ENCODE data around the gene HAGHL.

The HAGHL gene

DNA sequence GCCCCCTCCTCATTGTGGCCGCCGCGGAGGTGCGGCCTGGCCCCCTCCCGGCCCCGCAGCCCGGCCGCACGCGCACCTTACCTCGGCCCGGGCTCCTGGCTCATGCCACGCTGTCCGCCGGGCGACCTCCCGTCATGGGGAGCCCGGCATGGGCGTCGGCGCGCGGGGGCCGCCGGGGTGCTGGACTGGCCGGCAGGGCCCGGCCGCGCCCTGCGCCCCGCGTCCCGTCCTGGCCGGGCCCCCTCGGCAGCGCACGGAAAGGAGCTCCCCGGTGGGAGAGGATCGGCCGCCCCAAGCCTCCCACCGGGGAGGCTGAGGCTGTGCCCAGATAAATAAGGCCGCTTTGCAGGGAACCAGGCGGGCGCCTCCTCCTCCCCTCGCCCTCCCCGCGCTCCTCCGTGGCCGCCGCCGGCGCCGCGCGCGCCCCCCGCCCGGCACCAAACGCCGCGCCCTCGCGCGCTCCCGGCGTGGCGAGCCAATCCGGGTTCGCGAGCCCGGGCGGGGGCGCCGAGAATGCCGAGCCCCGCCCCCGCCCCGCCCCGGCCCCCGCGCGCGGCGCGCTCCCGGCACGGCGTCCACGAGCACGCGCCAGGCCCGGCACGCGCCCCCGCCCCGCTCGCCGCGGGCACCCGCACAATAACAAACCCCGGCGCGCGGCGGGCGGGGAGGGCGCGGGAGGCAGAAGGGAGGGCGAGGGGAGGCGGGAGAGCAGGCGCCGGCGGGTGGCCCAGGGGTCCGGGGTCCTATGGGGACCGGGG is 21.3 kb upstream of the HAGHL start, which contains the start of gene FBXL16:
FBXL16 (minus strand) TSS at position 371 of the 758 bp plus-strand sequence. CDS start 8,396 bp downstream, outside the sequence.
- TF ChIP-seq, protein P1, sequence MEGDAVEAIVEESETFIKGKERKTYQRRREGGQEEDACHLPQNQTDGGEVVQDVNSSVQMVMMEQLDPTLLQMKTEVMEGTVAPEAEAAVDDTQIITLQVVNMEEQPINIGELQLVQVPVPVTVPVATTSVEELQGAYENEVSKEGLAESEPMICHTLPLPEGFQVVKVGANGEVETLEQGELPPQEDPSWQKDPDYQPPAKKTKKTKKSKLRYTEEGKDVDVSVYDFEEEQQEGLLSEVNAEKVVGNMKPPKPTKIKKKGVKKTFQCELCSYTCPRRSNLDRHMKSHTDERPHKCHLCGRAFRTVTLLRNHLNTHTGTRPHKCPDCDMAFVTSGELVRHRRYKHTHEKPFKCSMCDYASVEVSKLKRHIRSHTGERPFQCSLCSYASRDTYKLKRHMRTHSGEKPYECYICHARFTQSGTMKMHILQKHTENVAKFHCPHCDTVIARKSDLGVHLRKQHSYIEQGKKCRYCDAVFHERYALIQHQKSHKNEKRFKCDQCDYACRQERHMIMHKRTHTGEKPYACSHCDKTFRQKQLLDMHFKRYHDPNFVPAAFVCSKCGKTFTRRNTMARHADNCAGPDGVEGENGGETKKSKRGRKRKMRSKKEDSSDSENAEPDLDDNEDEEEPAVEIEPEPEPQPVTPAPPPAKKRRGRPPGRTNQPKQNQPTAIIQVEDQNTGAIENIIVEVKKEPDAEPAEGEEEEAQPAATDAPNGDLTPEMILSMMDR (conservative IDR thresholded peaks at IDR 0.05; ENCODE audit: control insufficient read depth, insufficient read depth, low read depth, low read length) = no peak
- H3K4me3 ChIP-seq (ENCODE audit: control insufficient read depth, low read depth, low read length) = no peak within 1 kb of the TSS
- DNase-seq (ENCODE audit: low read depth) = no peak

DNA sequence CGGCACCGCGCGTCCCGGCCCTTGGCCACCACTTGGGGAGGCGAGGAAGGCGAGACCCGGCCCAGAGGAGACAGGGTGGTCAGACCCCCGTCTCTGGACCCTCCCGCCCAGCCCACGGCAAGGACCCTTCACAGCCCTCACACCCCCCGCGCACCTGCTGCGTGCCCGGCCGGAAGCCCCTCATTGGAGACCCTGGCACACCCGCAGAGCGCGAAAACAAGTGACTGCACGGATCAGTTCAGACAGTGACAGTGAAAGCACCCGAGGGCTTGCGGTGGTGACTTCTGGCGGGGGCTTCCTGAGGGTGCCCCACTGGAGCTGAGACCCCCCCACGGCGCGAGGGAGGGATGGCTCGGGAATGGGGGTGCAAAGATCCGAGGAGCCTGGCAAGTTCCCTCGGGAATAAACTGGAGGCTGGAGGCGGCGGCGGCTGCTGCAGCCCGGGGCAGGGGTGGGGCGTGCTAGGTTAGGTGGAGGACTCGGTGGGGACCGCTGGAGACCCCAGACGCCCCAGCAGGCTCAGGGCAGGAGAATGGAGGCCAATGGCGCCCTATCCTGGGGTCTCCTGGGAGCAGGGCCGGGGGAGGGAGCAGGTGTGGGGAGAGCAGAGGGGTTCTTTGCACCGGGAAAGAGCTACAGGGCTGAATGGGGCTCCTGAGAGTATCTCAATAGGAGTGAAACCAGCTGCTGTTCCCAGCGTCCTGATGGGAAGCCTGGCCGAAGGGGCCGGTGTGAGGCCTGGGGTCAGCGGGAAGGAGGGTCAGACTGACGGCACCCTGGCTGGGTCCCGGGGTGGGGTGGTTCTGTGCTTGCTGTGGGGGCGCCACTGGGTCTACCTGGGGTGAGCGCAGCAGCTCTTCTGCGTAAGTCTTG is 20.5 kb upstream of the HAGHL start:
- DNase-seq (ENCODE audit: low read depth) = no peak
- no peak overlapping the region for H3K4me3 ChIP-seq (ENCODE audit: control insufficient read depth, low read depth, low read length)
- TF ChIP-seq, protein P1 (conservative IDR thresholded peaks at IDR 0.05; ENCODE audit: control insufficient read depth, insufficient read depth, low read depth, low read length) = no peak

DNA sequence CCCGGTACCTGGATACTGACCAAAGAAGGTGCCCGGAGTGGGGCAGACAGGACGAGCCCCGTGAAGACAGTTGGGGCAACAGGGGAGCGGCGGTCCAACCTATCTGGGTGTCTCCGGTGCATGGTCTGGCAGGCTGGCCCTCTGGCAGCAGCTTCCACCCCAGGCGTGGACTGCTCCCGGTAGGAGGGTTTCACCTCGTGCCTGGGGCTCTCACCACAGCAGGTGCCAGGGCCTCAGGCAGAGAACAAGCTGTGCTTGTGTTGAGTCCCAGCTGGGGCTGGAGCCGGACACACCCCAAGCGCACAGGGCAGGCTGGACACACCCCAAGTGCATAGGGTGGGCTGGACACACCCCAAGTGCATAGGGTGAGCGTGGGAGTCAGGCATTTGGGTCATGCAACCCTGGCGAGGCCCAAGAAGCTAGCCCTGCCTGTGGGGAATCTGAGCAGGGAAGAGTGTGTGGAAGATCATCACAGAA is 19.8 kb upstream of the HAGHL start:
- DNase-seq (ENCODE audit: low read depth) = no peak
- TF ChIP-seq, protein P1 (conservative IDR thresholded peaks at IDR 0.05; ENCODE audit: control insufficient read depth, insufficient read depth, low read depth, low read length) = no peak
- H3K4me3 ChIP-seq (ENCODE audit: control insufficient read depth, low read depth, low read length) = no peak overlapping the region

DNA sequence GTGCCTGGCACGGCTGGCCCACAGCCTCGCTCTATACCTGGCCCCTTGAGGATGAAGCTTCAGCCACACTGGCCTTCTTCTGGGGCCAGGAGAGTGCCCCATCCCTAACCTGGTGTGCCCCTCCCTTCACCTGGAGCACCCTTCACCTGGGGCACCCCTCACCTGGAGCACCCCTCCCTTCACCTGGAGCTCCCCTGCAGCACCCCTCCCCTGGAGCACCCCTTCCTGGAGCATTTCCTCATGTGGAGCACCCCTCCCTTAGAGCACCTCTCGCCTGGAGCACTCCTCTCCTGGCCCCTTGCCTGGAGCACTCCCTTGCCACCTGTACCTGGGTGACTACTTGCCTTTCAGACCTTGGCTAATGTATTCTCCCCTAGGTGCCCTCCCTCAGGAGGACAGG is 18.9 kb upstream of the HAGHL start:
- no peak overlapping the region for H3K4me3 ChIP-seq (ENCODE audit: control insufficient read depth, low read depth, low read length)
- DNase-seq (ENCODE audit: low read depth) = no peak
- TF ChIP-seq, protein P1 (conservative IDR thresholded peaks at IDR 0.05; ENCODE audit: control insufficient read depth, insufficient read depth, low read depth, low read length) = no peak

DNA sequence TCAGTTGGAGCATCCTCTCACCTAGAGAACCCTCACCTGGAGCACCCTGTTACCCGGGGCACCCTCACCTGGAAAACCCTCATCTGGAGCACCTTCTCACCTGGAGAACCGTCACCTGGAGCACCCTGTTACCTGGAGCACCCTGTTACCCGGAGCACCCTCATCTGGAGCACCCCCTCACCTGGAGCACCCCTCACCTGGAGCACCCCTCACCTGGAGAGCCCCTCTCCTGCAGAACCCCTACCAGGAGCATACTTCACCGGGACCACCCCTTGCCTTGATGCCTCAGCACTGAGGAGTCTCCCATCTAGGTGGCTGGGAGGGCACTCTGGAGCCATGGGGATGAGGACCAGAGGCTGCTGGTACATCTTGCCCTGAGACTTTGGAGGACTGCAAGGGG is 17.9 kb upstream of the HAGHL start:
- DNase-seq (ENCODE audit: low read depth) = no peak
- H3K4me3 ChIP-seq (ENCODE audit: control insufficient read depth, low read depth, low read length) = no peak overlapping the region
- TF ChIP-seq, protein P1 (conservative IDR thresholded peaks at IDR 0.05; ENCODE audit: control insufficient read depth, insufficient read depth, low read depth, low read length) = no peak

DNA sequence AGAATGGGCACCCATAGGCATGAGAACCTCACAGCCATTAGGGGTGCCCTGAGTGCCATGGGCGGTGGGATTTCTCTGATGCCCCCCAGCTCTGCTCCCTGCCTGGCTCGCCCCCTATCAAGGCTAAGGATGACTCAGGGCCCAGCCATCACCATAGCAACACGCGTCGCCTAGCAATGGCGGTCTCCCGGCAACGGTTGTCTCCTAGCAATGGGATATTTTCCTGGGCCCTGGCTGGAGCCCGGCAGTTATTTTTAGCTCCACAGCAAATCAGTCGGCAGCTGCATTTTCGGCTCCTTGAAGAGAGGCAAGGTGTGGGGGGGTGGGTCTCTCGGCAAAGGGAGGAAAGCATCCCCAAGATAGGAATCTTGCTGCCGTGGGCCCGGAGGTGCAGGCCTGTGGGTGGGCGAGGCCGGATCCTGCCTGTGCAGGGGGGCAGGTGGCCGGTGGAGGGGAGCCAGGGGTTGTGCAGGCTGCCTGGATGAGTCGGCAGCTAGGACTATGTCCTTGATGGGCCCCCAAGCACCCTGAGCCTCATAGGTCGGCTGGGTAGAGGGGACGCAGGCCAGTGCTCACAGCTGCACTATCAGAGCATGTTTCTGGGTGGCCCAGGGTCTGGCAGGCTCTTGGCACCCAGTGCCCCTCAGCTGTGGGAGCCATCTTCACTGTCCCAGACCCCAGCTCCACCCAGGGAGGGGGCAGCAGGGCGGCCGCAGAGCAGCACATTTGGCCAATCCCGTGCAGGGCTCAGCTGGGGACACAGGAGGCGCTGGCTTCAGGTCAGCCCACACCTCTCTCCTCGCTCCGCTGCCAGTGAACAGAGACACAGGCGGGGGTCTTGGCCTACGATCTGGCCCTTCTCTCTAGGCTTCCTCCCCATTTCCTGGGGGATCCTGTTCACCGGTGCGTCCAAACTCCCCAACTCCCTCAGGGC is 17.1 kb upstream of the HAGHL start:
- TF ChIP-seq, protein P1 (conservative IDR thresholded peaks at IDR 0.05; ENCODE audit: control insufficient read depth, insufficient read depth, low read depth, low read length) = no peak
- no peak overlapping the region for H3K4me3 ChIP-seq (ENCODE audit: control insufficient read depth, low read depth, low read length)
- DNase-seq (ENCODE audit: low read depth) = peak; percentile 84
